22Rv1 (cell line): ENCODE data around the gene BTNL9.
"Not testable (repeated sequence)": the region's sequence is repeated elsewhere in the genome, so short reads cannot be mapped to it uniquely, and the experiment has no call there.

ENCODE experiments used
- ZFX ChIP-seq: fragments of 450-650 bp; IDR thresholded peaks from 2 replicates; pipeline ENCODE4 v1.6.1; 2017; ENCODE audit warnings: antibody characterized with exemption, borderline replicate concordance
- TF ChIP-seq, protein P1 (sequence below): fragments of 450-650 bp; IDR thresholded peaks from 2 replicates; pipeline ENCODE4 v1.5.1; 2017; ENCODE audit warnings: mild to moderate bottlenecking

GRCh38 chr5:181017448-181017847 lies 22.6 kb upstream of the BTNL9 start:
- TF ChIP-seq, protein P1, sequence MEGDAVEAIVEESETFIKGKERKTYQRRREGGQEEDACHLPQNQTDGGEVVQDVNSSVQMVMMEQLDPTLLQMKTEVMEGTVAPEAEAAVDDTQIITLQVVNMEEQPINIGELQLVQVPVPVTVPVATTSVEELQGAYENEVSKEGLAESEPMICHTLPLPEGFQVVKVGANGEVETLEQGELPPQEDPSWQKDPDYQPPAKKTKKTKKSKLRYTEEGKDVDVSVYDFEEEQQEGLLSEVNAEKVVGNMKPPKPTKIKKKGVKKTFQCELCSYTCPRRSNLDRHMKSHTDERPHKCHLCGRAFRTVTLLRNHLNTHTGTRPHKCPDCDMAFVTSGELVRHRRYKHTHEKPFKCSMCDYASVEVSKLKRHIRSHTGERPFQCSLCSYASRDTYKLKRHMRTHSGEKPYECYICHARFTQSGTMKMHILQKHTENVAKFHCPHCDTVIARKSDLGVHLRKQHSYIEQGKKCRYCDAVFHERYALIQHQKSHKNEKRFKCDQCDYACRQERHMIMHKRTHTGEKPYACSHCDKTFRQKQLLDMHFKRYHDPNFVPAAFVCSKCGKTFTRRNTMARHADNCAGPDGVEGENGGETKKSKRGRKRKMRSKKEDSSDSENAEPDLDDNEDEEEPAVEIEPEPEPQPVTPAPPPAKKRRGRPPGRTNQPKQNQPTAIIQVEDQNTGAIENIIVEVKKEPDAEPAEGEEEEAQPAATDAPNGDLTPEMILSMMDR = not testable (repeated sequence)
- not testable (repeated sequence) for TF ChIP-seq ZFX
